Measurements from ENCODE around the gene CAPN12.

The CAPN12 gene

GRCh38 chr19:38725469-38726283 lies 18.6 kb downstream of the CAPN12 start:
- no peak for DNase-seq

DNA sequence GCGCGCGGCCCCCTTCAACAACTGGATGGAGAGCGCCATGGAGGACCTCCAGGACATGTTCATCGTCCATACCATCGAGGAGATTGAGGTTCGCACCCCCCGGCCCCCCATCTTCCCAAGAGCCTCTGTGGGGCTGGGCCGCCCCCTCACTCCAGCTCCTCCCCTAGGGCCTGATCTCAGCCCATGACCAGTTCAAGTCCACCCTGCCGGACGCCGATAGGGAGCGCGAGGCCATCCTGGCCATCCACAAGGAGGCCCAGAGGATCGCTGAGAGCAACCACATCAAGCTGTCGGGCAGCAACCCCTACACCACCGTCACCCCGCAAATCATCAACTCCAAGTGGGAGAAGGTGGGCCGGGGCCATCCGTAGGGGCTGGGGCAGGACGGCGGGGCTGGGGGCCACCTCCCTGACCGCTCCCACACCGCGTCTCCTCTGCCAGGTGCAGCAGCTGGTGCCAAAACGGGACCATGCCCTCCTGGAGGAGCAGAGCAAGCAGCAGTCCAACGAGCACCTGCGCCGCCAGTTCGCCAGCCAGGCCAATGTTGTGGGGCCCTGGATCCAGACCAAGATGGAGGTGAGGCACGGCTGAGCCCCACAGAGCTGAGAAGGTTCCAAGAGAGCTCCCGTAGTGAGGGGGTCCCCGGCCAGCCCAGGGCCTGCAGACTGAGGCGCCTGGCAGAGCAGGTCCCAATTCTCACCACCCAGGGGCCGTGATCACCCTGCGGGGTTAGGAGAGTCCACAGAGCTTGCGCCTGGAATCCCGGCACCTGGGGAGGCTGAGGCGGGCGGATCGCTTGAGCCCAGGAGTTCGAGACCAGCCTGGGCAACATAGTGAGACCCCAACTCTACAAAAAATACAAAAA lies 20.1 kb downstream of the CAPN12 start:
- no peak for DNase-seq

GRCh38 chr19:38723606-38723965 lies 20.7 kb downstream of the CAPN12 start:
- DNase-seq = no peak

DNA sequence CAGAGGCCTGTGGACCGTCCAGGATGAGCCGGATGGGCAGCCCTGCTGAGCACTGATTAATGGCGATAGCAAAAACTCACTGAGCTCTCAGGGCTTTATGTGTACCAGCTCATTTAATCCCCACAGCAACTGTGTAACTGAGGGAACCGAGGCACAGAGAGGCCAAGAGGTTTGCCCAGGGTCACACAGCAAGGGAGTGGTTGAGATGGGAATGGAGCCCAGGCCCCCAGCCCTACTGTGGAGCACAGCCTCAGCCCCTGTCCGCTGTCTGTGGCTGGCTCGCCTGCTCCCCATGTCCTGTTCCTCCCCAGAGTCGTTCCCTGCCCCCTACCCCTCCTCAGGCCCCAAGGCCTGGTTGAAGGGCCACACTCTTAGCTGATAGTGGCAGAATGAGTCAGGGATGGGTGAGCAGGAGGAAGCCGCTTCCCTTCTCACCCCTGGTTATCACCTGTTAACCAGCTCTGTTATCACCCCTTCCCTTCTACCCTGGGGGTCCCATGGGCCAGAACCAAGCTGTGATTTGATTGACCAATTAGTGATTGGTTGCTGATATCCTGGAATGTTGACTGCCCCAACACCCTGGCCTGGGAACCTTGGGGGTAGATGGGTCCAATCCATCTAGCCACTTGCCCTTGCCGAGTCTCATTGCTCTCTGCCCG lies 21.2 kb downstream of the CAPN12 start:
- no peak for DNase-seq

GRCh38 chr19:38721979-38722773 lies 22.1 kb downstream of the CAPN12 start:
- DNase-seq = no peak

DNA sequence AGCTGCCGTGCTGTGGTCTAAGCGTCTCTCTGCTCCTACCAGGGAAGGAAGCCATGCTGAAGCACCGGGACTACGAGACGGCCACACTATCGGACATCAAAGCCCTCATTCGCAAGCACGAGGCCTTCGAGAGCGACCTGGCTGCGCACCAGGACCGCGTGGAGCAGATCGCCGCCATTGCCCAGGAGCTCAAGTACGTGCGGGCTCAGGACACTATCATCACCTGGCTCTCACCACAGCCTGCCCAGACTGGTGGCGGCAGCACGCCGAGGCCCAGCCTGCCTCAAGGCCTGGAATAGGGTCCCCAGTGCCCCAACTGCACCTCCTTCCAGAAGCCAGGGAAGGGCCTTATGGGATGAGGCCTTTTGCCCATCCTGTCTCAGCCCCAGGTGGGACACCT lies 22.8 kb downstream of the CAPN12 start:
- no peak for DNase-seq

- no peak for DNase-seq
These were observed 23.6 kb downstream of the CAPN12 start for GRCh38 chr19:38720559-38721236.

DNA sequence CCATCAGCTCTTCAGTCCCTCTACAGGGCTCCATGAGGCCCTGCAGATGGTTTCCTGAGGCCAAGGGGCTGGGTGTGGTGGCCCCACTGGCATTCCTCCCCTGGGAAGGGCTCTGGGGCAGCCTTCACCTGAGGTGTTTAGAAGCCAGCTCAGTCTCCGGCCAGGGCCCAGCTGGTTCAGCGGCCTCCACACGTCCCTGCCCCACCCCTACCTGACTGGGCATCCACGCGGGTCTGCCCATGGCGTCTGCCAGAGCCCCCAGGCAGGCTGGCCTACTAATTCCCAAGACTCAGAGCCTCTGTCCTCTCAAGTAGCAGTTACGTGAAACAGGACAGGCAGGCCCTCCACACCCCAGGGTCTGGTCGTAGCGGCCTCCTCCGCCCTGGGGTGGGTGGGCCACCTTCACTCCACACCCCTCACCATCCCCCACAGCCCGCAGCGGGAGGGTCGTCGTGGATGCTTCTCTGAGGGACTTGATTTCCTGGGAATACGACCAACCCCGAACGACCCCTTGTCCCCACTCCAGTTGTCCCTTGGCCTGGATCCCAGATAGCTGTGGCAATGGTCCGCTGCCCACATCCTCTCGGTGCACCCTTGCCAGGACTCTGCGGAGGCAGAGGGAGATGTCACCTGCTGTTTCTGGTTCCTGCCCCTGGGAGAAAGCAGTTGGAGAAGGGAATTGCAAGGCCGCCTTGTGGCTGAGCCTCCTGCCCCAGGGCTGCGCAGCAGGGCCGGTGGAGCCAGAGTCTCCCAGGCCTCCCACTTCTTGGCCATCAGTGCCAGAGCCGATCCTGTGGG lies 24.3 kb downstream of the CAPN12 start:
- no peak for DNase-seq

GRCh38 chr19:38718747-38719543 lies 25.3 kb downstream of the CAPN12 start:
- DNase-seq = peak; percentile 35

- DNase-seq = no peak
These were observed 26.4 kb downstream of the CAPN12 start for GRCh38 chr19:38717855-38718254.

GRCh38 chr19:38717051-38717450 lies 27.2 kb downstream of the CAPN12 start:
- no peak for DNase-seq

DNA sequence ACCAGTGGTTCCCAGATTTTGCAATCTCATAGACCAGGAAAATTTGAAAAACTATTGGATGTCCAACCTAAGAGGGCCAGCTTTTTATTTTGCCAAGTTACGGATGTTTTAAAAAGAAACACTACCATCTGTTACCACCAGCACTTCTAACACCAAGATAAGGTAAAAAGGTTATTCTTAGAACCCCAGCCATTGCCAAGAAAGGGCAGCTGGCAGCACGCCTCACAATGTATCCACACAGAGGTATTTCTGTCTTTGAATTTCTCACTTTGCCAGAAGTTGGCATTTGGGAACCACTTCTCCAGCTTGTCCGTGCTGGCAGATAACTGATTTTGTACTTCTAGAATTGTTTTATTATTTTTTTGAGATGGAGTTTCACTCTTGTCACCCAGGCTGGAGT lies 28.7 kb downstream of the CAPN12 start:
- DNase-seq = no peak

DNA sequence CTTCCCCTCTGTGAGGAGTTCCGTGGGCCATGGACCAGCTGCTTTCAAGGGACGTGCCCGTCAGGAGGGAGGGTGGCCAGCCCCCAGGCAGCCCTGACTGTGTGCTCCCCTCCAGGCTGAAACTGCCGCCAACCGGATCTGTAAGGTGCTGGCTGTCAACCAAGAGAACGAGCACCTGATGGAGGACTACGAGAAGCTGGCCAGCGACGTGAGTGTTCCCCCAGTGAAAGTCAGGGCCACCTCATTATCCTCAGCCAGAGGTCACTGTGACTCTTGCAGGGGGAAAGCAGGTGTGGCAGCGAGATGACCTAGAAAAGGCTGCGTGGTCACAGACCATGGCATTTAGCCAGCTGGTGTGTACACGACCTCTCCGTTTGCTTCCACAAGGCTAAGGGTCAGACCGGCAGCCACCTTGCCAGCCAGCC lies 29.9 kb downstream of the CAPN12 start:
- no peak for DNase-seq

- no peak for DNase-seq
These were observed 30.4 kb downstream of the CAPN12 start for GRCh38 chr19:38713865-38714264.

- no peak for DNase-seq
These were observed 31.0 kb downstream of the CAPN12 start for GRCh38 chr19:38713227-38713649.

DNA sequence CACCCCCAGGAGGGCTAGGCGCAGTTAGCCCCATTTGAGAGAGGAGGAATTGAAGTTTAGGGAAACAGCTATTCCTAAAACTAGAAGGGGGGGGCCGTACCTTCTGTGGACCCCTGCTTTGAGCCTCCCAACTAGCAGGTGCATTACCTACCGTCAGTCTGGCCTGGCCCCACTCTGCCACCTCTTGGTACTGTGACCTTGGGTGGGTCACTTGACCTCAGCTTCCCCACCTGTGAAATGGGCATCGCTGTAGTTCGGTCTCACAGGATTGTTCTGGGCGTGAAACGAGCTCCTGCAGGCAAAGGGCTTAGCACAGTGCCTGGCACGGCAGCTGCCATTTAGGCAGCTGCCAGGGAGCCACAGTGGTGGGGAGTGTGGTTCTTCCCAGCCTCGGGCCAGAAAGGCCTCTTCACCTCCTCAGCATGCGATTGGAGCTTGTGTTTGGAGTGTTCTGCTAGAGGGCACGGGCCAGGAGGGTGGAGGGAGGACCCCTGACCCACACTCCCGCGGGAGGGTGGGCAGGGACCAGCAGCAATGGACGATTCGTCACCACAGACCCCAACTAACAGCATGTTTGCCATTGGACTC lies 32.0 kb downstream of the CAPN12 start:
- no peak for DNase-seq

GRCh38 chr19:38711726-38712153 lies 32.5 kb downstream of the CAPN12 start:
- DNase-seq = peak; percentile 89

GRCh38 chr19:38710928-38711725 lies 33.1 kb downstream of the CAPN12 start:
- DNase-seq = no peak

DNA sequence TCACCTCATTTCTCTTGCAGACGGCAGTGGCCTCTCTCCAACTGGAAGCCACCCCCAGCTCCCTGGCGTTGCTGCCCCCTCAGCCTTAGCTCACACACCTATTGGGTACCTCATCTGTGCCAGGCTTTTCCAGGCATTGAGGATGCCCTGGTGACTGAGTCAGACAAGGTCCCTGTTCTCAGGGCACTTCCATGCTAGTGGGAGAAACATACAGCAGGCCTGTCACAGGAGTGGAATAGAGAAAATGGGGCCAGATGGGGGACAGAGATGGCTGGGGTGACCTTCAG lies 33.9 kb downstream of the CAPN12 start:
- no peak for DNase-seq

Data from fibroblast of skin of abdomen (primary cell).